Right lobe of liver (tissue), 6 donors: ENCODE measurements around the gene MAN2B2. TPM values are rescaled to one million over a fixed set of nuclear protein-coding genes. Genes with fewer than 3 reads are reported as not detected.

Experiments used
- ATAC-seq, 4 donors: fragments of 200-7000 bp; cut with Tn5 transposase; one replicate each; pipeline ENCODE4 v1.9.1; 2020; ENCODE audit warnings: mild to moderate bottlenecking in 4 of 4, moderate library complexity in 4 of 4
- DNase-seq, 3 donors: peaks; one replicate each; pipeline ENCODE4 v3.0.0-alpha.2; 2020
- H3K27ac ChIP-seq, 3 donors: fragments of 200-600 bp; one replicate each; pipeline ENCODE4 v1.8.0; 2022
- H3K27me3 ChIP-seq, 2 donors: fragments of 200-600 bp; one replicate each; pipeline ENCODE4 v1.8.0; 2022
- H3K36me3 ChIP-seq, 4 donors: fragments of 200-600 bp; sonication (generic) in 1 of 4; one replicate each; pipeline versions ENCODE4 v1.5.1 to v1.8.0; 2017 to 2022; ENCODE audit warnings: control low read depth in 1 of 4
- H3K4me1 ChIP-seq, 4 donors: fragments of 200-600 bp; sonication (generic) in 1 of 4; one replicate each; pipeline versions ENCODE4 v1.5.1 to v1.8.0; 2017 to 2022; ENCODE audit warnings: control low read depth in 1 of 4
- H3K4me3 ChIP-seq, 3 donors: fragments of 200-600 bp; one replicate each; pipeline ENCODE4 v1.8.0; 2022
- H3K9me3 ChIP-seq, 4 donors: fragments of 200-600 bp; sonication (generic) in 1 of 4; one replicate each; pipeline versions ENCODE4 v1.5.1 to v1.8.0; 2017 to 2022; ENCODE audit warnings: control low read depth in 1 of 4
- CTCF ChIP-seq, 4 donors: fragments of 200-600 bp in 3 of 4; fragments of 450-650 bp in 1 of 4; IDR thresholded peaks; one replicate each; pipeline versions ENCODE4 v1.5.1 to v1.8.0; 2016 to 2022; ENCODE audit warnings: antibody characterized with exemption in 4 of 4, mild to moderate bottlenecking in 2 of 4
- POLR2A ChIP-seq: fragments of 450-650 bp; IDR thresholded peaks from one replicate; pipeline ENCODE4 v1.6.1; 2017; ENCODE audit warnings: antibody characterized with exemption, mild to moderate bottlenecking
- WGBS: methylation state at CpG from one replicate; pipeline ENCODE4 v1.1.6; 2018; ENCODE audit warnings: low coverage, low lambda C conversion rate; ENCODE audit not compliant: insufficient coverage; ENCODE audit errors: missing lambda C conversion rate; 5-methylcytosine and 5-hydroxymethylcytosine counted together
- intact Hi-C, 2 donors: fragments of 100-400 bp; cut with DNase I; formaldehyde crosslinking; loops; one replicate each; pipeline versions ENCODE4 v1.11.2 to v1.14.1; 2022
- total RNA-seq, 6 experiments: library from RNA; depleted of rRNA in 2 of 6; stranded (reverse); fragments of >200 nt in 2 of 6; fragmentation: NEBNext Ultra II Directional in 3 of 6; extraction: Animal tissue kit (Norgen Biotek cat#: 25700) in 3 of 6; gene quantifications; one replicate each; pipeline versions ENCODE4 v1.1.0 to v1.2.4, GENCODE V29; 2016 to 2023
- donor health status: DM: no; HTN: yes; CAD: no.
- donor health status: DM: no; HTN: no; CAD: no.
- donor health status: DM: no; HTN: no; CAD: no.
- donor health status: DM: no; HTN: yes; CAD: no.
- donor health status: DM: no; HTN: yes; CAD: no.

Gene MAN2B2
- total RNA-seq, 6 experiments from 2014 or later, result 22.3 to 34.1 (median 27.5) TPM

- intact Hi-C loops, result loop anchor here in 1 of 2 donors (10.0 kb wide), 1 partner anchor 311 kb away; no protein-coding TSS in a partner anchor
- Histone ChIP-seq H3K36me3 (no peaks in the 10 kb centered on the region), H3K27ac (no peak overlapping the region), H3K4me3 (no peak overlapping the region), H3K27me3 (no peaks in the 10 kb centered on the region), H3K9me3 (no peaks in the 10 kb centered on the region), H3K4me1 (no peaks in the 10 kb centered on the region)
- DNase-seq, result no peak
- 69% methylated on average over 10 of the region's 13 CpGs for WGBS
- no peak for ATAC-seq
- no peak for TF ChIP-seq POLR2A
- no peak for TF ChIP-seq CTCF (IDR thresholded peaks at IDR 0.05)
Observed at GRCh38 chr4:6555519-6555918, 19.5 kb upstream of the MAN2B2 start.

GRCh38 chr4:6556263-6556662 is 18.7 kb upstream of the MAN2B2 start:
- Histone ChIP-seq H3K36me3 (no peaks in the 10 kb centered on the region), H3K9me3 (no peaks in the 10 kb centered on the region), H3K4me1 (no peaks in the 10 kb centered on the region), H3K27me3 (no peaks in the 10 kb centered on the region), H3K4me3 (no peak overlapping the region), H3K27ac (no peak overlapping the region)
- WGBS, result 50% methylated on average over 3 of the region's 6 CpGs
- ATAC-seq (no peak), DNase-seq (no peak)
- TF ChIP-seq POLR2A (no peak), CTCF (IDR thresholded peaks at IDR 0.05) (no peak)
- intact Hi-C loops, result loop anchor here in 1 of 2 donors (10.0 kb wide), 1 partner anchor 311 kb away; no protein-coding TSS in a partner anchor

GRCh38 chr4:6557185-6557584 is 17.8 kb upstream of the MAN2B2 start:
- no peaks in the 10 kb centered on the region for H3K27me3 ChIP-seq
- no peak overlapping the region for H3K27ac ChIP-seq
- no peaks in the 10 kb centered on the region for H3K36me3 ChIP-seq
- H3K9me3 ChIP-seq, result no peaks in the 10 kb centered on the region
- H3K4me1 ChIP-seq, result no peaks in the 10 kb centered on the region
- WGBS, result 26% methylated on average over 5 of the region's 5 CpGs
- no peak for ATAC-seq
- H3K4me3 ChIP-seq, result no peak overlapping the region
- DNase-seq, result no peak
- TF ChIP-seq POLR2A (no peak), CTCF (IDR thresholded peaks at IDR 0.05) (no peak)
- intact Hi-C loops, result loop anchor here in 1 of 2 donors (10.0 kb wide), 1 partner anchor 312 kb away; no protein-coding TSS in a partner anchor

DNA sequence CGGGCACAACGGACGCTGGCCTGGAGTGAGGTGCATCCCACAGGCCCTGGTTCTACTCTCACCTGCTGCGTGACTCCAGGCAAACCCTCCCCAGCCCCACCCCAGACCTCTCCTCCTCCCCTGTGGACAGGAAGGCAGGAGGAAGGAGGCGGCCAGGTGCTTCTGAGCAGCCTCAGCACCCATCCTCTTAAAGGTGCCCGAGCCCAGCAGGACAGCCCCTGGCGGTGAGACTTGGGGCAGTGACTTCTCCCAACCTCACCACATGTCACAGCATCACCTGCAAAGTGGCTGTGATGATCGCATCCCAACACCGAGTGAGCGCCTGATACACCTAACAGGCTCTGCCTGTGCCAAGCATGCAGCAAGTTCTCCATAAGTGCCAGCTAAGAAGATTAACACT is 17.1 kb upstream of the MAN2B2 start:
- H3K9me3 ChIP-seq, result no peaks in the 10 kb centered on the region
- TF ChIP-seq CTCF (IDR thresholded peaks at IDR 0.05) (no peak), POLR2A (no peak)
- no peak overlapping the region for H3K4me3 ChIP-seq
- ATAC-seq, result no peak
- WGBS, result no CpG with 5 or more reads among the region's 10 CpGs
- intact Hi-C loops, result loop anchor here in 1 of 2 donors (10.0 kb wide), 1 partner anchor 313 kb away; no protein-coding TSS in a partner anchor
- H3K36me3 ChIP-seq, result no peaks in the 10 kb centered on the region
- H3K4me1 ChIP-seq, result peaks cover 0 to 1% (median 0%) of the 10 kb centered on the region in 4 donors
- no peak overlapping the region for H3K27ac ChIP-seq
- H3K27me3 ChIP-seq, result no peaks in the 10 kb centered on the region
- DNase-seq, result no peak
